Psoas muscle (tissue), 8 donors: ENCODE data around the gene AKAP9. TPM values are rescaled to one million over a fixed set of nuclear protein-coding genes. Genes with fewer than 3 reads are reported as not detected.
A peak's percentile ranks its signal among the peaks of the same experiment; 100 is the strongest.
"Not testable (repeated sequence)": the region's sequence is repeated elsewhere in the genome, so short reads cannot be mapped to it uniquely, and the experiment has no call there.

ENCODE experiments used
- ATAC-seq, 4 donors: fragments of 200-7000 bp; cut with Tn5 transposase; one replicate each; pipeline ENCODE4 v1.9.1; 2020; ENCODE audit warnings: moderate library complexity in 3 of 4, mild to moderate bottlenecking in 2 of 4
- DNase-seq, 2 donors: peaks; one replicate each; pipeline ENCODE4 v3.0.0-alpha.2; 2020
- H3K27ac ChIP-seq: fragments of 200-600 bp; one replicate; pipeline ENCODE4 v1.8.0; 2022
- H3K27me3 ChIP-seq, 3 donors: fragments of 200-600 bp in 1 of 3; one replicate each; pipeline versions ENCODE4 v1.6.1 to v1.8.0; 2013 to 2022; ENCODE audit warnings: low read length in 2 of 3, mild to moderate bottlenecking in 2 of 3, moderate library complexity in 1 of 3; ENCODE audit not compliant: insufficient read depth in 3 of 3
- H3K36me3 ChIP-seq, 2 donors: fragments of 200-600 bp in 1 of 2; one replicate each; pipeline versions ENCODE4 v1.6.1 to v1.8.0; 2013 to 2022; ENCODE audit warnings: low read depth in 1 of 2, mild to moderate bottlenecking in 1 of 2, moderate library complexity in 1 of 2; ENCODE audit not compliant: insufficient read depth in 1 of 2
- H3K4me1 ChIP-seq: fragments of 200-600 bp; one replicate; pipeline ENCODE4 v1.8.0; 2022
- H3K4me3 ChIP-seq: fragments of 200-600 bp; one replicate; pipeline ENCODE4 v1.8.0; 2022; ENCODE audit warnings: mild to moderate bottlenecking
- H3K9me3 ChIP-seq: fragments of 200-600 bp; one replicate; pipeline ENCODE4 v1.8.0; 2022
- WGBS, 3 donors: extraction: QIAGEN DNeasy Blood & Tissue Kit; methylation state at CpG; one replicate each; pipeline versions ENCODE4 v1.1.6 to v1.1.7; 2013; 5-methylcytosine and 5-hydroxymethylcytosine counted together
- intact Hi-C, 2 donors: fragments of 100-400 bp; cut with DNase I; formaldehyde crosslinking; loops; one replicate each; pipeline versions ENCODE4 v1.11.0 to v1.14.2; 2022
- long read RNA-seq, 2 donors: library from polyadenylated mRNA; unstranded; transcript quantifications; one replicate each; pipeline ENCODE4 v2.0.0, GENCODE V29; 2021
- polyA plus RNA-seq, 3 donors: library from polyadenylated mRNA; stranded (reverse); fragments of 200-250 nt; gene quantifications; one replicate each; pipeline ENCODE4 v1.2.3, GENCODE V29; 2013
- total RNA-seq, 4 donors: library from RNA; stranded (reverse); fragmentation: NEBNext Ultra II Directional in 2 of 4; extraction: Animal tissue kit (Norgen Biotek cat#: 25700) in 2 of 4; gene quantifications; one replicate each; pipeline versions ENCODE4 v1.2.1 to v1.2.4, GENCODE V29; 2021 to 2023
- TF ChIP-seq, protein P1 (sequence below): fragments of 200-600 bp; IDR thresholded peaks from one replicate; pipeline ENCODE4 v1.8.0; 2022; ENCODE audit warnings: antibody characterized with exemption
- donor health status: healthy with polysubstance abuse.
- donor health status: DM: no; HTN: no; CAD: no; lungs with moderate emphysema.
- donor health status: Bipolar disorder and iron deficiency.
- donor health status: healthy.
- donor health status: DM: yes; HTN: yes; CAD: no.
- donor health status: DM: no; HTN: no; CAD: no.
- donor health status: DM: no; HTN: no; CAD: no.
- donor health status: DM: yes; HTN: yes; CAD: no.

The AKAP9 gene
- total RNA-seq (10 to 100 TPM; 24.6 to 44.4 (median 34.8) TPM), polyA plus RNA-seq (10 to 100 TPM in 2 of 3 donors, 1 to 10 TPM in 1; 6.0 to 16.9 (median 11.7) TPM)
- long read RNA-seq, donor 1, partial matches to known transcripts = 12 of 19 reads
- long read RNA-seq, donor 1, other reads (novel, unspliced or antisense) = 4 of 19 reads
- long read RNA-seq, donor 2, partial matches to known transcripts = 14 of 20 reads
- long read RNA-seq, donor 2, other reads (novel, unspliced or antisense) = 2 of 20 reads

DNA sequence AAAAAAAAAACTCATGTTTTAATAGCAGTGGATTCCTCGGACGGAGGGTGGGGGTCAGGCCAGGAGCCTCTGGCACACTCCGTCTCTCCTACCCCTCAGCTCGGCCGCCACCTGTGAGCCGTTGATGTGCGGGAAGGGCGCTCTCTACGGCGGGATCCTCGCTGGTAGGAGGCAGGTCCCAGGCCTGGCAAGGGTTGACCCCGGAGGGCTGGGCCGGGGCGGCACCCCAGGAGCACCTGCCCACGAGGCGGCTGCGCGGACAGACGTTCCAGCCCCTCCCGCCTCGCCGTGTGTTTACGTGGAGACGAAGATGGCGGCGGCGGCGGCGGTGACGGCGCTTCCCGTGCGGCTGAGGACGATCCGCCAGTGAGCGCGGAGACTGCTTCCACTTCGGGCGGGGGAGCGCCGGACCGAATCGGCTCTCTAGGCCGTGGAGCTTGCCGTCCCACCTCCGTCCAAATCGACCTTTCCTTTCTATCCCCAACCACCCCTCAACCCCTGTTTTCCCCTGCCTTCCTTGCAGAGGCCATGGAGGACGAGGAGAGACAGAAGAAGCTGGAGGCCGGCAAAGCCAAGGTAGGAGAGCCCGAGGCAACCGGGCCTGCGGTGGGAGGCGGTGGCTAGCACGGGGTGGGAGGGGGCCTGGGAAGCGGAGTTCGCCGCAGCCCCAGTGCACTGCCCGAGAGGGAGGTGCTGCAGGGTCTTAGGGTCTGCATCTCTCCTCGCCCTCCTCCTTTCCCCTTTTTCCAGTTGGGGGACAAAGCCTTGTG, at the start of gene AKAP9:
Gene AKAP9 (plus strand): TSS at position 291 of the 770 bp plus-strand sequence. CDS start 238 bp downstream, at position 529.
- H3K36me3 ChIP-seq = no peaks in the 10 kb centered on the region
- H3K9me3 ChIP-seq = no peaks in the 10 kb centered on the region
- H3K27me3 ChIP-seq = no peaks in the 10 kb centered on the region
- DNase-seq (peak; percentile 87 to 94), ATAC-seq (peak; percentile 96 to 97 (median 96))
- peak within 1 kb of the TSS; percentile 84 for H3K4me3 ChIP-seq
- whole genome bisulfite sequencing, 3 donors = 0 to 1% (median 0%) methylated on average over 54 to 59 of the region's 59 CpGs
- intact Hi-C loops = no loop called here
- TF ChIP-seq, protein P1, sequence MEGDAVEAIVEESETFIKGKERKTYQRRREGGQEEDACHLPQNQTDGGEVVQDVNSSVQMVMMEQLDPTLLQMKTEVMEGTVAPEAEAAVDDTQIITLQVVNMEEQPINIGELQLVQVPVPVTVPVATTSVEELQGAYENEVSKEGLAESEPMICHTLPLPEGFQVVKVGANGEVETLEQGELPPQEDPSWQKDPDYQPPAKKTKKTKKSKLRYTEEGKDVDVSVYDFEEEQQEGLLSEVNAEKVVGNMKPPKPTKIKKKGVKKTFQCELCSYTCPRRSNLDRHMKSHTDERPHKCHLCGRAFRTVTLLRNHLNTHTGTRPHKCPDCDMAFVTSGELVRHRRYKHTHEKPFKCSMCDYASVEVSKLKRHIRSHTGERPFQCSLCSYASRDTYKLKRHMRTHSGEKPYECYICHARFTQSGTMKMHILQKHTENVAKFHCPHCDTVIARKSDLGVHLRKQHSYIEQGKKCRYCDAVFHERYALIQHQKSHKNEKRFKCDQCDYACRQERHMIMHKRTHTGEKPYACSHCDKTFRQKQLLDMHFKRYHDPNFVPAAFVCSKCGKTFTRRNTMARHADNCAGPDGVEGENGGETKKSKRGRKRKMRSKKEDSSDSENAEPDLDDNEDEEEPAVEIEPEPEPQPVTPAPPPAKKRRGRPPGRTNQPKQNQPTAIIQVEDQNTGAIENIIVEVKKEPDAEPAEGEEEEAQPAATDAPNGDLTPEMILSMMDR = no peak
- peak within 1 kb of the TSS; percentile 92 for H3K27ac ChIP-seq
- peaks cover 22% of the 10 kb centered on the region for H3K4me1 ChIP-seq

DNA sequence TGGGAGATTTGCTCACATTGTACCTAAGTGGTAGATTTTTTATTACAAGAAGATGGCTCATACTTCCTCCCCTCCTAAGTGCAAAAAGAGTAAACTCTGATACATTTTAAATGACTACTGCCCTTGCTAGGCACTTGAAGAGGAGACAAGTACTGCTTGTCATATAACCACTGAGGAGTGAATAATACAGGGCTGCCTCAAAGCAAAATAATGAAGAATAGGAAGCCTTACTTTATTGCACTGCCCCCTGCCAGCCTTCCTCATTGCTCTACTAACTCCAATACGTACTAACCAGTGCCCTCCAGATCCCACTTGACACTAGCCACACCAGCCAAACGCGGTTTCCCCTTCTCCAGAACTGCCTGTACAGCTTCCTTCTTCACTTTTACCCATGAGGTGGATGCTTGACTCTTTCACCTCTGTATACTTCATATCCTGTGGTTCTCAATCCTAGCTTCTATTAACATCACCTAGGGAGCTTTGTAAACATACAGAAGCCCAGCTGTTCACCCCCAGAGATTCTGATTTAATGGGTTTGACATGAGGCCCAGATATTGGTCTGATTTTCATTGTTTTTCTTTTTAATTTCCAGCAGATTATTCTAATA, 48.5 kb upstream of the AKAP9 start:
- no peak overlapping the region for H3K4me3 ChIP-seq
- H3K27ac ChIP-seq = no peak overlapping the region
- H3K27me3 ChIP-seq = no peaks in the 10 kb centered on the region
- 44 to 54% (median 45%) methylated on average over 3 of the region's 3 CpGs for WGBS, 3 donors
- H3K36me3 ChIP-seq = no peaks in the 10 kb centered on the region
- ATAC-seq (no peak), DNase-seq (no peak)
- TF ChIP-seq, protein P1 = no peak
- H3K4me1 ChIP-seq = no peaks in the 10 kb centered on the region
- H3K9me3 ChIP-seq = no peaks in the 10 kb centered on the region
- intact Hi-C loops = no loop called here

DNA sequence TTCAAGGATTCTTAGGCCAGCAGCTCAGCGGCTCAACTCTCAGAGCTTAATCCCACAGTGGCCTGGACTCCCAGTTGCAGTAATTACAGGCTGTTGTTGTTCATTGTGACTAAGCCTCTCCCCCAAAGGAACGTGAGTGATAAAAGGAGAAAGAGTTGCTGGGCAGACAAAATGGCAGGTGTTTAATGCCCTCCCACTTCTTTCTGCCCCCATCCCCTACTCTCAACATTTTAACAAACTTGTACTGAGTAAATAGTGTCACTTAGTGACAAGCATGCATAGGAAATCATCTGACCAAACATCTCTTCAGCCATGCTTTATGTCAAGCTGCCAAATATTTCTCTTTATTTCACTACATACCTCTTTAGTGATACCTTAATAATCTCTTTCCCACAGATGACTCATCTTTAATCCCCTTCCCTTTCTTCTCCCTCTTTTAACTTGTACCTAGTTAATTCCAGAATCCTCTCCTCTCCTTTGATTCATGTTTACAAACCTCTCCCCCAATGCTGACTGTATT, 47.8 kb upstream of the AKAP9 start:
- TF ChIP-seq, protein P1 = no peak
- WGBS, 3 donors = 8 to 19% (median 17%) methylated on average over 2 of the region's 2 CpGs
- DNase-seq (no peak), ATAC-seq (no peak)
- no peaks in the 10 kb centered on the region for H3K9me3 ChIP-seq
- no peaks in the 10 kb centered on the region for H3K27me3 ChIP-seq
- no peaks in the 10 kb centered on the region for H3K4me1 ChIP-seq
- intact Hi-C loops = no loop called here
- no peak overlapping the region for H3K27ac ChIP-seq
- no peak overlapping the region for H3K4me3 ChIP-seq
- no peaks in the 10 kb centered on the region for H3K36me3 ChIP-seq

DNA sequence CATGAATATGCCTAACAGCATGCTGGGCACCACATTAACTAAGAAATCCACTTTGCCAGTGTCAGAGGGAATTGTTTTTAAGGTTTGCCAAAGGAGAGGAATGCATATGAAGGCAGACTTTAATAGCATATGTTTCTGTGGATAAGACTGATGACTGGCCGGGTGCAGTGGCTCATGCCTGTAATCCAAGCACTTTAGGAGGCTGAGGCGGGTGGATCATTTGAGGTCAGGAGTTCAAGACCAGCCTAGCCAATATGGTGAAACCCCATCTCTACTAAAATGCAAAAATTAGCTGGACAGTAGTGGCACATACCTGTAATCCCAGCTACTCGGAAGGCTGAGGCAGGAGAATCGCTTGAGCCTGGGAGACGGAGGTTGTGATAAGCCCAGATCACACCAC, 47.0 kb upstream of the AKAP9 start:
- H3K9me3 ChIP-seq, H3K27me3 ChIP-seq, H3K4me3 ChIP-seq, DNase-seq, H3K4me1 ChIP-seq, intact Hi-C loops, H3K36me3 ChIP-seq, H3K27ac ChIP-seq, ATAC-seq: not testable (repeated sequence)
- WGBS, 3 donors = 81 to 89% (median 89%) methylated on average over 5 of the region's 5 CpGs
